HUES6 (cell line): ENCODE results near the gene ECM2.

Experiments used
- H3K27ac ChIP-seq: 2 replicates; pipeline ENCODE4 v1.7.0; 2013; ENCODE audit warnings: low read depth, mild to moderate bottlenecking, low read length, inconsistent platforms
- H3K27me3 ChIP-seq: 2 replicates; pipeline ENCODE4 v1.6.1; 2013; ENCODE audit warnings: low read length; ENCODE audit not compliant: control insufficient read depth, insufficient read depth
- H3K36me3 ChIP-seq: 2 replicates; pipeline ENCODE4 v1.6.1; 2013; ENCODE audit warnings: low read length; ENCODE audit not compliant: control insufficient read depth, insufficient read depth
- H3K4me1 ChIP-seq: 2 replicates; pipeline ENCODE4 v1.6.1; 2013; ENCODE audit warnings: low read length; ENCODE audit not compliant: control insufficient read depth, insufficient read depth
- H3K4me3 ChIP-seq: 2 replicates; pipeline ENCODE4 v1.5.1; 2013; ENCODE audit warnings: low read depth, low read length
- H3K9ac ChIP-seq: one replicate; pipeline ENCODE4 v1.6.1; 2013; ENCODE audit warnings: mild to moderate bottlenecking, low read length
- H3K9me3 ChIP-seq: 2 replicates; pipeline ENCODE4 v1.6.1; 2013; ENCODE audit warnings: low read depth, low read length; ENCODE audit not compliant: control insufficient read depth, insufficient read depth

Gene ECM2

DNA sequence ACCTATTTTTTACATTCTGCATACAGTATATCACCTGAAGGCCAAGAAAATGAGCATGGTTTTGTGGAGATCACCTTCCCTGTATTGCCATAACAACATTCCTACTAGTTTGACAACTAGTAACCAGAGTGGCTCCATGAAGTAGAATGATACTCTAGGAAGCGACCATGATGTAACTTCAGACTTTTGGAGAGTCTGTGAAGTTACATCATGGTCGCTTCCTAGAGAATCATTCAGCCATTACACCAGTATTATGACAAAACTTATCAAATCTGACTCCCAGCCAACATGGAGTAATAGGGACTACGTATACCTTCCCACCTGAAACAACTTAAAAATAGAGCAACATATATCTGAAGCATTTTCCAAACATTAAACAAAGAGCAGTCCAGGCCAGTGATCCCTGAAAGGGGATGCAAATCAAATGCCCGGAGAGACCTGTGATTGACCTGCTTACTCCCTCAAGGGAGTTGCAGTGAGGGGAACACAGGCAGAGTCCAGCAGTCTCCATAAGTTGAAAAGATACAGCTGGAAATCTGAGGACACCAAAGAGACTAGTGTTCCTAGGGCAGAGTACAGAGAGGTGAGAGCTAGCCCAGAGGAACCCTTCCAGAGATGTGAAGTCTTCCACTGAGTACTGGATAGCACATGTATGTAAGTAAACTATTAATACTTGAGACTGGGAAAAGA, 7.8 kb downstream of the ECM2 start:
- H3K27me3 ChIP-seq = no peaks in the 10 kb centered on the region
- no peaks in the 10 kb centered on the region for H3K4me1 ChIP-seq
- no peak overlapping the region for H3K27ac ChIP-seq
- H3K9ac ChIP-seq = no peak overlapping the region
- no peaks in the 10 kb centered on the region for H3K36me3 ChIP-seq
- H3K4me3 ChIP-seq = no peak overlapping the region
- H3K9me3 ChIP-seq = no peaks in the 10 kb centered on the region

DNA sequence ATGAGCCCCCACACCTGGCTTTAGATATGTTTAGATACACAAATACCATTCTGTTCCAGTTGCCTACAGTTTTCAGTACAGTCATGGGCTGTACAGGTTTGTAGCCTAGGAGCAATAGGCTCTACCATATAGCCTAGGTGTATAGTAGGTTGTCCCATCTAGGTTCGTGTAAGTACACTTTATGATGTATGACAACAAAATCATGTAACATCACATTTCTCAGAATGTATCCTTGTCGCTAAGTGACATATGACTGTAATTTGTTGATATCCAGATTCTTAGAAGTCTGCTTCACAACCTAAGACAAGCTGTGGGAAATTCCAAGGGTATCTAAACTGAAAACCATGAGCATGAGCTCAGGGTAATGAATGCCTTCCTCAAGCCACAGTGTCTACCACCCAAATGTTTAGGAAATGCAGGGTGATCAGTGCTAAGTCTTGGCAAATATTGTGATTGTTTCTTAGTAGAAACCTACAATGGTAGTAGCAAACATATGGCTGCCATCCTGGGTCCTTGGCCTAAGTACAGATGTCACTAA, 8.4 kb downstream of the ECM2 start:
- Histone ChIP-seq H3K27me3 (no peaks in the 10 kb centered on the region), H3K4me3 (no peak overlapping the region), H3K9ac (no peak overlapping the region), H3K27ac (no peak overlapping the region), H3K9me3 (no peaks in the 10 kb centered on the region), H3K4me1 (no peaks in the 10 kb centered on the region), H3K36me3 (no peaks in the 10 kb centered on the region)

- Histone ChIP-seq H3K36me3 (no peaks in the 10 kb centered on the region), H3K9ac (no peak overlapping the region), H3K4me3 (no peak overlapping the region), H3K27me3 (no peaks in the 10 kb centered on the region), H3K9me3 (no peaks in the 10 kb centered on the region), H3K27ac (no peak overlapping the region), H3K4me1 (no peaks in the 10 kb centered on the region)
These were observed 10.5 kb downstream of the ECM2 start for GRCh38 chr9:92525306-92525705.

DNA sequence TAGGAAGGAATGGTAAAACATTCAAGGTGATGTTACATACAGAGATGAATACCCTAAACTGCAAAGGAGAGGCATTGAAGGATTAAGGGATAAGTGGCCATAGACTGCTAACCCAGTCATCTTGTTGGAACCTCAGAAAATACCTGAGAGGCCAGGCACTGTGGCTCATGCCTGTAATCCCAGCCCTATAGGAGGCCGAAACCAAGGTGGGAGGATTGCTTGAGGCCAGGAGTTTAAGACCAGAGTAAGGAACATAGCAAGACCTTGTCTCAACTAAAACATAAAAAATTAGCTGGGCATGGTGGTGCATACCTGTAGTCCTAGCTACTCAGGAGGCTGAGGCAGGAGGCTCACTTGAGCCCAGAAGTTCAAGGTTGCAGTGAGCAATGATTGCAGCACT, 10.9 kb downstream of the ECM2 start:
- Histone ChIP-seq H3K9ac (no peak overlapping the region), H3K4me1 (no peaks in the 10 kb centered on the region), H3K27me3 (no peaks in the 10 kb centered on the region), H3K27ac (no peak overlapping the region), H3K36me3 (no peaks in the 10 kb centered on the region), H3K4me3 (no peak overlapping the region), H3K9me3 (no peaks in the 10 kb centered on the region)

DNA sequence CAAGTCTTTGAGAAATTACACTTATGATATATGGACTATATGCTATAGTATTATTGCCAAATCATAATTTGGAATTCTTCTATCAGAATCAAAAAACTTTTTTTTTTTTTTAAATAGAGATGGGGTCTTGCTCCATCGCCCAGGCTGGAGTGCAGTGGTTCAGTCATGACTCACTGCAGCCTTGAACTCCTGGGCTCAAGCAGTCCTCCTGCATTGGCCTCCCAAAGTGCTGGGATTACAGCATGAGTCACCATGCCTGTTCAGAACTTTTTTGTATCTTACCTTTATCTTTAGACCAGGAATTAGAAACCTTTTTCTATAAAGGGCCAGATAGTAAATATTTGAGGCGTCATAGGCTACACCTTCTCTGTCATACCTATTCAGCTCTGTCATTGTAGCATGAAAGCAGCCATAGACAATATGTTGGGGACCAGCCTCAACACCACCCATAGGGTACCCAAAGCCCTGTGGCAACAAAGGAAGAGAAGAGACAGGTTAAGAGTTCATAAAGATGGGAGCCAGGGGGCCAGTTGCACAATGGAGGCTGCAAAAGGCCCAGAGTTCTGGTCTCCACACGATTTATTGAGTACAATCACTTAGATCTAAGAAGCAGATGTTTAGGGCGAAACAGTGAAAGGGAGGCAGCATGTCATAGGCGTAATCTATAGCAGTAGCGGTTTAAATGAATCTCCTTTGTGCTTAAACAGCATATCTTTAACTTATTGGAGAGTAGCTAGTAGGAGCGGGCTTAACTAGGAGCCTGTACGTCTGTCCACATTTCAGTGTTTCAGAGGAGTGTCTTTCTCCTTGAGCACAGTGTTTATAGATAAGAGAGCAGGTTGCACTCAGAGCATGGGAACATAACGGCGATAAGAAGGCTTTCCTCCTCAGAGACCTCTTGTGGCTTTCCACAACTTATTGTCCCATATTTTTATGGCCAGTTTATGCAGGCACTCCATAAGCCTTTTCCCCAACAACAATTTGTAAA, 12.5 kb downstream of the ECM2 start:
- Histone ChIP-seq H3K4me1 (no peaks in the 10 kb centered on the region), H3K9me3 (no peaks in the 10 kb centered on the region), H3K27ac (no peak overlapping the region), H3K36me3 (no peaks in the 10 kb centered on the region), H3K4me3 (no peak overlapping the region), H3K27me3 (no peaks in the 10 kb centered on the region), H3K9ac (no peak overlapping the region)

DNA sequence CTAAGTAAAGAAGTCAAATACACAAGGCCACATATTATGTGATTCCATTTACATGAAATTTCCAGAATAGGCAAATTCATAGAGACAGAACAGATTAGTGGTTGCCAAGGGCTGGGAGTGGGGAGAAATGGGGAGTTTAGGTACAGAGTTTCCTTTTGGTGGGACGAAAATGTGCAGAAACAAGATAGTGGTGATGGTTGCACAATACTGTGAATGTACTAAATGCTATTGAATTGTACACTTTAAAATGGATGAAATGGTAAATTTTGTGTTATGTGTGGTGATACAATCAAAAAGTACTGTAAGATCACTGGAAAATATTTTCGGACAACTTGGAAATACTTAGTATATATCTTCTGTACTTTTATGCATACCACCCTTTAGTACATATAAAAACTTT, 15.0 kb downstream of the ECM2 start:
- no peaks in the 10 kb centered on the region for H3K36me3 ChIP-seq
- H3K27ac ChIP-seq = no peak overlapping the region
- H3K4me1 ChIP-seq = peaks cover 13% of the 10 kb centered on the region
- no peaks in the 10 kb centered on the region for H3K9me3 ChIP-seq
- no peak overlapping the region for H3K4me3 ChIP-seq
- H3K9ac ChIP-seq = no peak overlapping the region
- H3K27me3 ChIP-seq = no peaks in the 10 kb centered on the region

DNA sequence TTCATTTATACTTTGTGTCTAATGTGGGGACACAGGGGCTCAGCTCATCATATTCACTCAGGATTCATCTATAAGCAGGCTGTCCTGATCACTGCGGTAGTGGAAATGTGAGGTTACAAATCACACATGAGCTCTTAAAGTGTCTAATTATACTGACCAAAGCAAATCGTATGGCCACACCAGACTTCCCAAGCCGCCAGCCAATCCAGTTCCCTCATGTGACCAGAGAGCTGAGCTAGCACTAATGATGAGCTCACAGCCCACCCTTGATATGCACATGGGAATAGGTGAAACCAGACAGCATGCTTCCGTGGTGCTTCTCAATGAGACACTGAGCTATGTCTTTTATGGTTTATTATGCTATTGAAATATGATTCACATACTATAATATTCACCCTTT, 17.6 kb downstream of the ECM2 start:
- Histone ChIP-seq H3K4me1 (peaks cover 13% of the 10 kb centered on the region), H3K9ac (no peak overlapping the region), H3K36me3 (no peaks in the 10 kb centered on the region), H3K9me3 (no peaks in the 10 kb centered on the region), H3K27me3 (no peaks in the 10 kb centered on the region), H3K27ac (no peak overlapping the region), H3K4me3 (no peak overlapping the region)

- no peak overlapping the region for H3K27ac ChIP-seq
- no peaks in the 10 kb centered on the region for H3K9me3 ChIP-seq
- H3K36me3 ChIP-seq = no peaks in the 10 kb centered on the region
- H3K27me3 ChIP-seq = no peaks in the 10 kb centered on the region
- peaks cover 13% of the 10 kb centered on the region for H3K4me1 ChIP-seq
- H3K9ac ChIP-seq = no peak overlapping the region
- no peak overlapping the region for H3K4me3 ChIP-seq
These were observed 18.7 kb downstream of the ECM2 start for GRCh38 chr9:92517046-92517445.

DNA sequence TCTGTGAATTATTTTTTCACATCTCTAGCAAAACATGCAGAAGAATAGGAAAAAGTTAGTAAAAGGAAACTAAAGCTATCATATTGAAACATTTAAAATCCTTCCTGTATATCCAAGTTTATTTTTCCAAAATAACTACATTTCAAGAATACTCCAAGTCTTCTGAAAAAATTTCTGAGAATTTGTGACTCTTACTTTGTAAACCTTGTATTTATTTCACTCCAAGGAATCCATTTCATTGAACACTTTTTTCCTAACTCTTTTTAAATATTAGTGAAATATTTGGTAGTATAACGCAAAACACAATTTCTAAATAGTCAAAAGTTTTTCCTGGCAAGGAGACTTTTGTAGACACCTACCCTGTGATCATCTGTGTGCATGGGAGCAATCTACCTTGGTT, 19.3 kb downstream of the ECM2 start:
- Histone ChIP-seq H3K27ac (no peak overlapping the region), H3K36me3 (no peaks in the 10 kb centered on the region), H3K4me1 (peaks cover 13% of the 10 kb centered on the region), H3K4me3 (no peak overlapping the region), H3K9ac (no peak overlapping the region), H3K27me3 (no peaks in the 10 kb centered on the region), H3K9me3 (no peaks in the 10 kb centered on the region)

DNA sequence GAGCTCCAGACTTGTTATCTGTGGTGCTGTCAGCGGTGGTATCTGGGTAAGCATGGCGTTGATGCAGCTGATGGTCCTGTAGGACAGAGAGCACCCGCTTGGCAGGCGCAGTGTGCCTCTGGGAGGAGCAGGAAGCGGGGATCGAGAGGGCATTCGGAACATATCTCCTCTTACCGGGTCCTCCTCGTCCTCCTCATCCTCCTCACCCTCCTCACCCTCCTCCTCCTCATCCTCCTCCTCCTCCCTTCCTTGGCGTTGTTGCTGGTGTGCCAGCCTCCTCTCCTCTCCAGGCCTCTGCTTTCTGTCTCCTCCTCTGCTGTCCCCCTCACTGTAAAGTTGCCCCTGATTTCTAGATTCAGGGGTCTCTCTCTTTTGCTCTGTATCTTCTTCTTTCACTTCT, 21.2 kb downstream of the ECM2 start:
- Histone ChIP-seq H3K27ac (no peak overlapping the region), H3K27me3 (no peaks in the 10 kb centered on the region), H3K36me3 (no peaks in the 10 kb centered on the region), H3K4me3 (no peak overlapping the region), H3K9me3 (no peaks in the 10 kb centered on the region), H3K4me1 (peaks cover 13% of the 10 kb centered on the region), H3K9ac (no peak overlapping the region)

- Histone ChIP-seq H3K9me3 (no peaks in the 10 kb centered on the region), H3K9ac (no peak overlapping the region), H3K27ac (no peak overlapping the region), H3K27me3 (no peaks in the 10 kb centered on the region), H3K4me3 (no peak overlapping the region), H3K4me1 (peaks cover 13% of the 10 kb centered on the region), H3K36me3 (no peaks in the 10 kb centered on the region)
These were observed 22.4 kb downstream of the ECM2 start for GRCh38 chr9:92513349-92513748.
